IPS DF 6.9 (cell line): ENCODE measurements around the gene NPEPL1.
"Not testable (repeated sequence)": the region's sequence is repeated elsewhere in the genome, so short reads cannot be mapped to it uniquely, and the experiment has no call there.

Experiments
- DNase-seq: peaks from one replicate; pipeline ENCODE4 v3.0.0-alpha.2; 2013; ENCODE audit warnings: low read depth, low spot score
- H3K27ac ChIP-seq: one replicate; pipeline ENCODE4 v1.5.1; 2013; ENCODE audit warnings: low read length, control low read depth
- H3K27me3 ChIP-seq: 2 replicates; pipeline ENCODE4 v1.6.1; 2013; ENCODE audit warnings: mild to moderate bottlenecking, low read length; ENCODE audit not compliant: control insufficient read depth, insufficient read depth
- H3K36me3 ChIP-seq: 2 replicates; pipeline ENCODE4 v1.6.1; 2013; ENCODE audit warnings: low read length; ENCODE audit not compliant: control insufficient read depth, insufficient read depth
- H3K4me1 ChIP-seq: 2 replicates; pipeline ENCODE4 v1.6.1; 2013; ENCODE audit warnings: low read length; ENCODE audit not compliant: control insufficient read depth, insufficient read depth
- H3K4me3 ChIP-seq: 2 replicates; pipeline ENCODE4 v1.5.1; 2013; ENCODE audit warnings: mild to moderate bottlenecking, low read length
- H3K9me3 ChIP-seq: 2 replicates; pipeline ENCODE4 v1.6.1; 2013; ENCODE audit warnings: low read length, inconsistent platforms; ENCODE audit not compliant: control insufficient read depth, insufficient read depth
- WGBS: extraction: QIAGEN DNeasy Blood & Tissue Kit; methylation state at CpG from one replicate; pipeline ENCODE4 v1.1.7; 2013; ENCODE audit warnings: mixed read lengths, missing lambda C conversion rate; ENCODE audit not compliant: insufficient read length, insufficient coverage; 5-methylcytosine and 5-hydroxymethylcytosine counted together

The NPEPL1 gene

DNA sequence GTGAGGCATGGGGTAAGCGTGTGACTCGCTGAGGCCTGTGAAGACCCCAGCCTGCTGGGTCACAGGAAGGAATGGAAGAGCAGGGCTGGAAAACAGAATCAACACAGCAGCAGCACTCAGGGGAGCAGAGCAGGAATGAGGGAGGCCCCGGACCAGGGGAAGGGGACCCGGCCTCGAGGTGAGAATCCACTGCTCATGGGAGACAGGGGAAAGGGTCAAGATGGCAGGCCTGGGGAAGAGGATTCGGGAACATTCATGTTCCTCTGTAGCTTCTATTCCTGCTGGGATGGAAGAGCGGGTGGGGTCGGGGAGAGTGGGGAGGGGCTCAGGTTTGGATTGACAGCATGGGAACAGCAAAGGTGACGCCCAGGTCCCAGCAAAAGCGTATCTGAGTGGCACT, 59.4 kb downstream of the NPEPL1 start:
- no peaks in the 10 kb centered on the region for H3K36me3 ChIP-seq
- WGBS, result no CpG with 5 or more reads among the region's 10 CpGs

DNA sequence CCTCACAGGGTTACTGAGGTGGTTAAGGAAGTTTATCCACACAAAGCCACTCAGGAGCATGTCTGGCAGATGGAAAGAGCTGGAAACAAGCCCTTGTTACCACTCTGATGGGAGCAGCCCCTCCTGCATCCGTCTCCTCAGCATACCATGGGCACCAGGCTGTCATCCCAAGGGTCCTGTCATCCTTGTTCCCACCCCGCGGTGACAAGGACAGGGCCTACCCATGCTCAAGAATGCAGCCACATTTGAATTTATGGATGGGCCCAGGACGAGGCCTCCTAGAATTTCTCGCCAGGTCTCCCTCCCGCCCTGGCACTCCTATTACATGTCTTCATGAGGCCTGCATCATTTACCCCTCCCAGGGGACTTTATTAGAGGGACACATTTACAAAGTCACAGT, 60.0 kb downstream of the NPEPL1 start:
- Histone ChIP-seq H3K27ac (no peak overlapping the region), H3K36me3 (no peaks in the 10 kb centered on the region), H3K27me3 (no peaks in the 10 kb centered on the region), H3K4me3 (no peak overlapping the region), H3K9me3 (no peaks in the 10 kb centered on the region), H3K4me1 (peaks cover 10% of the 10 kb centered on the region)
- no peak for DNase-seq
- WGBS, result no CpG with 5 or more reads among the region's 6 CpGs

More for the DNA sequence above, 59.4 kb downstream of the NPEPL1 start:
- no peak for DNase-seq
- H3K4me3 ChIP-seq, result no peak overlapping the region
- peaks cover 10% of the 10 kb centered on the region for H3K4me1 ChIP-seq
- no peaks in the 10 kb centered on the region for H3K27me3 ChIP-seq
- no peak overlapping the region for H3K27ac ChIP-seq
- no peaks in the 10 kb centered on the region for H3K9me3 ChIP-seq

GRCh38 chr20:58753267-58753921, 60.8 kb downstream of the NPEPL1 start:
- Histone ChIP-seq H3K9me3 (no peaks in the 10 kb centered on the region), H3K36me3 (no peaks in the 10 kb centered on the region), H3K27ac (no peak overlapping the region), H3K4me3 (no peak overlapping the region), H3K27me3 (no peaks in the 10 kb centered on the region), H3K4me1 (peaks cover 10% of the 10 kb centered on the region)
- peak; percentile 54 for DNase-seq
- WGBS, result no CpG with 5 or more reads among the region's 14 CpGs

GRCh38 chr20:58753922-58754551, 61.4 kb downstream of the NPEPL1 start:
- Histone ChIP-seq H3K9me3 (no peaks in the 10 kb centered on the region), H3K36me3 (no peaks in the 10 kb centered on the region), H3K27me3 (no peaks in the 10 kb centered on the region), H3K27ac (no peak overlapping the region), H3K4me1 (peaks cover 10% of the 10 kb centered on the region), H3K4me3 (no peak overlapping the region)
- no peak for DNase-seq
- WGBS, result no CpG with 5 or more reads among the region's 17 CpGs

GRCh38 chr20:58754584-58754983, 62.0 kb downstream of the NPEPL1 start:
- H3K36me3 ChIP-seq, result no peaks in the 10 kb centered on the region
- no peaks in the 10 kb centered on the region for H3K27me3 ChIP-seq
- H3K27ac ChIP-seq, result no peak overlapping the region
- no peak for DNase-seq
- H3K4me3 ChIP-seq, result no peak overlapping the region
- H3K4me1 ChIP-seq, result peaks cover 10% of the 10 kb centered on the region
- no CpG with 5 or more reads among the region's 8 CpGs for WGBS
- H3K9me3 ChIP-seq, result no peaks in the 10 kb centered on the region

GRCh38 chr20:58755062-58755697, 62.6 kb downstream of the NPEPL1 start:
- H3K9me3 ChIP-seq, result no peaks in the 10 kb centered on the region
- H3K27ac ChIP-seq, result no peak overlapping the region
- no peaks in the 10 kb centered on the region for H3K36me3 ChIP-seq
- H3K27me3 ChIP-seq, result no peaks in the 10 kb centered on the region
- H3K4me3 ChIP-seq, result no peak overlapping the region
- no peak for DNase-seq
- peaks cover 10% of the 10 kb centered on the region for H3K4me1 ChIP-seq
- WGBS, result no CpG with 5 or more reads among the region's 18 CpGs

- Histone ChIP-seq H3K27ac (no peak overlapping the region), H3K4me1 (peaks cover 10% of the 10 kb centered on the region), H3K4me3 (no peak overlapping the region), H3K27me3 (no peaks in the 10 kb centered on the region), H3K9me3 (no peaks in the 10 kb centered on the region), H3K36me3 (no peaks in the 10 kb centered on the region)
- no CpG with 5 or more reads among the region's 28 CpGs for whole genome bisulfite sequencing
- DNase-seq, result no peak
These were observed 63.3 kb downstream of the NPEPL1 start for GRCh38 chr20:58755766-58756449.

GRCh38 chr20:58756450-58756775, 63.8 kb downstream of the NPEPL1 start:
- no peaks in the 10 kb centered on the region for H3K27me3 ChIP-seq
- H3K27ac ChIP-seq, result no peak overlapping the region
- no CpG with 5 or more reads among the region's 7 CpGs for WGBS
- no peaks in the 10 kb centered on the region for H3K36me3 ChIP-seq
- no peak overlapping the region for H3K4me3 ChIP-seq
- DNase-seq, result no peak
- H3K4me1 ChIP-seq, result peaks cover 10% of the 10 kb centered on the region
- no peaks in the 10 kb centered on the region for H3K9me3 ChIP-seq

DNA sequence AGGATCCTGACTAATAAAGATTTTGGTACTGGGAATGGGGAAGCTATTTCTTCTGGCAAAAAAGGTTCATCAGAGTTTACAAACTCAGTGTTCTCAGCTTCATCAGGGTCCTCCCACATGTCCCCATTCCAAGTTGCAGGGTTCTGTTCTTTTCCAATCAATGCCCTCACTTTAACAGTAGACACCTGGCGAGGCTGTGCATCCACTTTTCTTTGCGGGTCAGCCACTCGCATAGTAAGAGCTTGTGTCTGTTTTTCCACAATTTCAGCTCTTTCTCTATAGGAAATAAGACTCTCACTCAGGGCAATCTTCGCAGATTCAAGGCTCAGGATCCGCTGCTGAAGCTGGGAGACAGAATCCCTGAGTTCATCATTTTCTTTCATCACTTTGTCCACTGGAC, 65.0 kb downstream of the NPEPL1 start:
- not testable (repeated sequence) for H3K36me3 ChIP-seq, H3K27ac ChIP-seq, H3K9me3 ChIP-seq, H3K4me3 ChIP-seq, H3K27me3 ChIP-seq, H3K4me1 ChIP-seq, DNase-seq
- no CpG with 5 or more reads among the region's 5 CpGs for WGBS

DNA sequence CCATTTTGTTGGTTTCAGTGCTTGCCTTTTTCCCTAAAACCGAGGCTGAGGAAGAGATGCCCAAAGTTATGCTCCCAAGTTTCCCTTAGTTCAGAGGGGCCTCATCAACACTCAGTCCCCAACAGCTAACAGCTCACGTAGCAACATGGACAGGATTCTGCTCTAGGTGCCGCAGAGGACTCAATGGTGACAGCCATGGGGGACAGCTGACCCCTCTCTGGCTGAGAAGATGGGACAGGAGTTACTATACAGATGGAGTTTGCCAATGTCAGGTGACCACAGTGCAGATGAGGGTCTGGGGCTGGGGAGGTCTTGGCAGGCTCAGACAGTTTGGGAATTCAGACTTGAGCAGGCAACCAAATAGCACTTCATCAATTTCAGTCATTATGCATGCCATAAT, 67.3 kb downstream of the NPEPL1 start:
- H3K36me3 ChIP-seq, result no peaks in the 10 kb centered on the region
- no peak for DNase-seq
- no peaks in the 10 kb centered on the region for H3K27me3 ChIP-seq
- no peak overlapping the region for H3K27ac ChIP-seq
- H3K9me3 ChIP-seq, result no peaks in the 10 kb centered on the region
- no CpG with 5 or more reads among the region's 3 CpGs for WGBS
- no peak overlapping the region for H3K4me3 ChIP-seq
- no peaks in the 10 kb centered on the region for H3K4me1 ChIP-seq
